ENCODE measurements around the gene PHETA1. TPM values are rescaled to one million over a fixed set of nuclear protein-coding genes. Genes with fewer than 3 reads are reported as not detected.
"Not testable (repeated sequence)": the region's sequence is repeated elsewhere in the genome, so short reads cannot be mapped to it uniquely, and the experiment has no call there.

The PHETA1 gene
- total RNA-seq, 4 donors from 2014 or later: 5.5 to 14.6 (median 8.9) TPM

- ATAC-seq (ENCODE audit: low FRiP score) (no peak), DNase-seq (ENCODE audit: low spot score) (no peak)
- TF ChIP-seq, protein P1, sequence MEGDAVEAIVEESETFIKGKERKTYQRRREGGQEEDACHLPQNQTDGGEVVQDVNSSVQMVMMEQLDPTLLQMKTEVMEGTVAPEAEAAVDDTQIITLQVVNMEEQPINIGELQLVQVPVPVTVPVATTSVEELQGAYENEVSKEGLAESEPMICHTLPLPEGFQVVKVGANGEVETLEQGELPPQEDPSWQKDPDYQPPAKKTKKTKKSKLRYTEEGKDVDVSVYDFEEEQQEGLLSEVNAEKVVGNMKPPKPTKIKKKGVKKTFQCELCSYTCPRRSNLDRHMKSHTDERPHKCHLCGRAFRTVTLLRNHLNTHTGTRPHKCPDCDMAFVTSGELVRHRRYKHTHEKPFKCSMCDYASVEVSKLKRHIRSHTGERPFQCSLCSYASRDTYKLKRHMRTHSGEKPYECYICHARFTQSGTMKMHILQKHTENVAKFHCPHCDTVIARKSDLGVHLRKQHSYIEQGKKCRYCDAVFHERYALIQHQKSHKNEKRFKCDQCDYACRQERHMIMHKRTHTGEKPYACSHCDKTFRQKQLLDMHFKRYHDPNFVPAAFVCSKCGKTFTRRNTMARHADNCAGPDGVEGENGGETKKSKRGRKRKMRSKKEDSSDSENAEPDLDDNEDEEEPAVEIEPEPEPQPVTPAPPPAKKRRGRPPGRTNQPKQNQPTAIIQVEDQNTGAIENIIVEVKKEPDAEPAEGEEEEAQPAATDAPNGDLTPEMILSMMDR (IDR thresholded peaks at IDR 0.05): no peak
Observed at GRCh38 chr12:111347891-111348644, 20.8 kb downstream of the PHETA1 start.

- DNase-seq (ENCODE audit: low spot score): no peak
- TF ChIP-seq, protein P1 (IDR thresholded peaks at IDR 0.05): no peak
- no peak for ATAC-seq (ENCODE audit: low FRiP score)
Observed at GRCh38 chr12:111344254-111344875, 24.5 kb downstream of the PHETA1 start.

GRCh38 chr12:111343181-111343580, 25.7 kb downstream of the PHETA1 start:
- TF ChIP-seq, protein P1 (IDR thresholded peaks at IDR 0.05): no peak
- ATAC-seq (ENCODE audit: low FRiP score) (no peak), DNase-seq (ENCODE audit: low spot score) (no peak)

DNA sequence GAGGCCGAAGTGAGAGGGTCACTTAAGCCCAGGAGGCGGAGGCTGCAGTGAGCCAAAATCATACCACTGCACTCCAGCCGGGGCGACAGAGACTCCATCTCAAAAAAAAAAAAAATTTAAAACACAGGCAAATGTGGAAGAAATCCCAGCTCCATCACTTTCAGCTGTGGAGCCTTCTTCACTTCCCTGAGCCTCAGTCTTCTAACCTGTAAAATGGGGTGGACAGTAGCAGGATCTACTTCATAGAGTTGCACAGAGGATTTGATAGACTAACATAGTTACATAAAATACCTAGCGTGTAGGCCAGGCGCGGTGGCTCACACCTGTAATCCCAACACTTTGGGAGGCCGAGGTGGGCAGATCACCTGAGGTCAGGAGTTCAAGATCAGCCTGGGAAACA, 26.5 kb downstream of the PHETA1 start:
- TF ChIP-seq, protein P1 (IDR thresholded peaks at IDR 0.05): no peak
- DNase-seq (ENCODE audit: low spot score): no peak
- ATAC-seq (ENCODE audit: low FRiP score): no peak

DNA sequence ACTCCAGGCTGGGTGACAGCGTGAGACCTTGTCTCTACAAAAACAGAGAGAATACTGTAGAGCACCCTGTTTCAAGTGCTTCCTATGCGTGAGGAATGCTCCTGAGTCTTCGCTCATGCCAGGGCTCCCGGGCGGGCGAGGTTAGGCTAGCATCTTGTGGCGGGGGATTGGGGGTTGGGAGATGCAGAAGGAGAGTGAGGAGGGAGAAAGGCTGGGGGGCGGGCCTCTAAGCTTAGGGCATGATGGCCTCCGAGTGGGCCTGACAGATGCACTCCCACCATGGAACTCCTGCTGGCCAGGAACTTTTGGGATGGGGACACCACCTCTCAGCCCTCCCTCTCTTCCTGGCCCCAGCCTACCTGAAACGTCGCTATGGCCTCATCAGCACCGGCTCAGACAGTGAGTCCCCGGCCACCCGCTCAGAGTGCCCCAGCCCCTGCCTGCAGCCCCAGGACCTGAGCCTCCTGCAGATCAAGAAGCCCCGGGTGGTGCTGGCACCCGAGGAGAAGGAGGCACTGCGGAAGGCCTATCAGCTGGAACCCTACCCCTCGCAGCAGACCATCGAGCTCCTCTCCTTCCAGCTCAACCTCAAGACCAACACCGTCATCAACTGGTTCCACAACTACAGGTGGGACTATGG, 27.3 kb downstream of the PHETA1 start:
- ATAC-seq (ENCODE audit: low FRiP score) (no peak), DNase-seq (ENCODE audit: low spot score) (no peak)

GRCh38 chr12:111340680-111341079, 28.2 kb downstream of the PHETA1 start:
- not testable (repeated sequence) for DNase-seq (ENCODE audit: low spot score); ATAC-seq (ENCODE audit: low FRiP score)

More for the DNA sequence above, 27.3 kb downstream of the PHETA1 start:
- TF ChIP-seq, protein P1 (IDR thresholded peaks at IDR 0.05): no peak

DNA sequence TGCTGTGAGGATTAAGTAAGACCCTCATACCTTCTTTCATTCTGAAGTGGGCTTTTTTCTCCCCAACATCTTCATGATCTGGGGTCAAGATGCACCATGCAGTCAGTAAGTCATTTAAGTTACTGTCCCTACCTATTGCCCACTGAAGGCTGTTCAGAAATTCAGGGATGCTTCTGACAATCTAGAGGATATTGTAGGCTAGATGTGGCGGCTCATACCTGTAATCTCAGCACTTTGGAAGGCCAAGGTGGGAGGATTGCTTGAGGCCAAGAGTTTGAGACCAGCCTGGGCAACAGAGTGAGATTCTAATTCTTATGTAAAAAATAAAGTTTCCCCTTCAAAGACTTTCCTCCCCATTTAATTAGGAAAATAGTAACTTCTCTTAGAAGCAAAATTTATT, 28.7 kb downstream of the PHETA1 start:
- TF ChIP-seq, protein P1 (IDR thresholded peaks at IDR 0.05): no peak
- DNase-seq (ENCODE audit: low spot score) (no peak), ATAC-seq (ENCODE audit: low FRiP score) (no peak)

Data from omental fat pad (tissue), 4 donors.